GM18505 (cell line): Measurements from ENCODE around the gene SRPK1.

Experiments
- ATAC-seq: cut with Tn5 transposase; IDR thresholded peaks from one replicate; pipeline ENCODE4 v1.9.1; 2021; ENCODE audit not compliant: unreplicated experiment
- POLR2A ChIP-seq: IDR thresholded peaks from 4 replicates; pipeline ENCODE4 v1.6.1; 2011; ENCODE audit warnings: borderline replicate concordance; ENCODE audit not compliant: insufficient read depth, insufficient read length; ENCODE audit errors: extremely low read depth

SRPK1 gene

GRCh38 chr6:35898003-35898402 lies 22.9 kb downstream of the SRPK1 start:
- no peak for ATAC-seq
- TF ChIP-seq POLR2A, result no peak

- TF ChIP-seq POLR2A, result no peak
- ATAC-seq, result no peak
Observed at GRCh38 chr6:35897486-35897885, 23.4 kb downstream of the SRPK1 start.

- ATAC-seq, result no peak
- TF ChIP-seq POLR2A, result no peak
Observed at GRCh38 chr6:35897036-35897435, 23.9 kb downstream of the SRPK1 start.

- TF ChIP-seq POLR2A, result no peak
- no peak for ATAC-seq
Observed at GRCh38 chr6:35896228-35896627, 24.7 kb downstream of the SRPK1 start.

GRCh38 chr6:35895560-35895959 lies 25.3 kb downstream of the SRPK1 start:
- no peak for TF ChIP-seq POLR2A
- ATAC-seq, result no peak

- ATAC-seq, result no peak
- TF ChIP-seq POLR2A, result no peak
Observed at GRCh38 chr6:35894776-35895175, 26.1 kb downstream of the SRPK1 start.

- no peak for TF ChIP-seq POLR2A
- ATAC-seq, result no peak
Observed at GRCh38 chr6:35893246-35893645, 27.7 kb downstream of the SRPK1 start.

- no peak for ATAC-seq
- TF ChIP-seq POLR2A, result no peak
Observed at GRCh38 chr6:35892482-35892881, 28.4 kb downstream of the SRPK1 start.

- ATAC-seq, result no peak
- TF ChIP-seq POLR2A, result no peak
Observed at GRCh38 chr6:35879151-35879550, 41.7 kb downstream of the SRPK1 start.

- no peak for ATAC-seq
- no peak for TF ChIP-seq POLR2A
Observed at GRCh38 chr6:35876902-35877301, 44.0 kb downstream of the SRPK1 start.

- ATAC-seq, result no peak
- no peak for TF ChIP-seq POLR2A
Observed at GRCh38 chr6:35874730-35875129, 46.2 kb downstream of the SRPK1 start.

- no peak for ATAC-seq
- no peak for TF ChIP-seq POLR2A
Observed at GRCh38 chr6:35859367-35859766, 61.5 kb downstream of the SRPK1 start.

GRCh38 chr6:35857853-35858252 lies 63.0 kb downstream of the SRPK1 start:
- TF ChIP-seq POLR2A, result no peak
- no peak for ATAC-seq

- no peak for TF ChIP-seq POLR2A
- no peak for ATAC-seq
Observed at GRCh38 chr6:35856250-35856649, 64.6 kb downstream of the SRPK1 start.

- ATAC-seq, result no peak
- TF ChIP-seq POLR2A, result no peak
Observed at GRCh38 chr6:35852994-35853393, 67.9 kb downstream of the SRPK1 start.
